MM.1S (cell line): Measurements from ENCODE around the gene DYRK4.

Source experiments
- DNase-seq: peaks from one replicate; pipeline ENCODE4 v3.0.0-alpha.2; 2015
- H2AFZ ChIP-seq: fragments of 300-600 bp; sonication (generic); 2 replicates; pipeline ENCODE4 v1.6.0; 2016; ENCODE audit warnings: antibody characterized with exemption, low read length
- H3F3A ChIP-seq: fragments of 300-600 bp; sonication (generic); 2 replicates; pipeline ENCODE4 v1.6.1; 2016; ENCODE audit warnings: mild to moderate bottlenecking, antibody characterized with exemption, low read length, moderate library complexity, mixed read lengths; ENCODE audit not compliant: insufficient read depth
- H3K27ac ChIP-seq: fragments of 300-600 bp; sonication (generic); 2 replicates; pipeline ENCODE4 v1.5.1; 2016; ENCODE audit warnings: mild to moderate bottlenecking, low read length
- H3K27me3 ChIP-seq: fragments of 300-600 bp; sonication (generic); replicated peaks from 2 replicates; pipeline ENCODE4 v1.6.0; 2016; ENCODE audit warnings: low read length; ENCODE audit not compliant: insufficient read depth
- H3K36me3 ChIP-seq: fragments of 300-600 bp; sonication (generic); replicated peaks from 2 replicates; pipeline ENCODE4 v1.6.1; 2016; ENCODE audit warnings: mild to moderate bottlenecking, low read length, mixed read lengths; ENCODE audit not compliant: insufficient read depth
- H3K4me1 ChIP-seq: fragments of 300-600 bp; sonication (generic); 2 replicates; pipeline ENCODE4 v1.6.1; 2016; ENCODE audit warnings: low read length, mixed read lengths
- H3K4me2 ChIP-seq: fragments of 300-600 bp; sonication (generic); 2 replicates; pipeline ENCODE4 v1.6.0; 2016; ENCODE audit warnings: low read depth, low read length
- H3K4me3 ChIP-seq: fragments of 300-600 bp; sonication (generic); 2 replicates; pipeline ENCODE4 v1.5.1; 2016; ENCODE audit warnings: low read length, mixed read lengths
- H3K79me2 ChIP-seq: fragments of 300-600 bp; sonication (generic); 2 replicates; pipeline ENCODE4 v1.6.1; 2016; ENCODE audit warnings: mixed run types, low read length, mixed read lengths
- H3K9ac ChIP-seq: fragments of 300-600 bp; sonication (generic); 2 replicates; pipeline ENCODE4 v1.6.1; 2016; ENCODE audit warnings: low read length, mixed read lengths
- H3K9me2 ChIP-seq: fragments of 300-600 bp; sonication (generic); replicated peaks from 2 replicates; pipeline ENCODE4 v1.6.1; 2016; ENCODE audit warnings: mild to moderate bottlenecking, low read length, mixed read lengths; ENCODE audit not compliant: insufficient read depth
- H3K9me3 ChIP-seq: fragments of 300-600 bp; sonication (generic); replicated peaks from 2 replicates; pipeline ENCODE4 v1.6.1; 2016; ENCODE audit warnings: mild to moderate bottlenecking, low read length, mixed read lengths; ENCODE audit not compliant: insufficient read depth
- H4K20me1 ChIP-seq: fragments of 300-600 bp; sonication (generic); 2 replicates; pipeline ENCODE4 v1.6.1; 2016; ENCODE audit warnings: mild to moderate bottlenecking, low read length, moderate library complexity, mixed read lengths; ENCODE audit not compliant: insufficient read depth
- CTCF ChIP-seq: fragments of 300-600 bp; sonication (generic); IDR thresholded peaks from 2 replicates; pipeline ENCODE4 v1.5.1; 2016; ENCODE audit warnings: antibody characterized with exemption, low read length, mixed read lengths
- EZH2 ChIP-seq: fragments of 300-600 bp; sonication (generic); optimal IDR thresholded peaks from 2 replicates; pipeline ENCODE3; 2017; ENCODE audit warnings: low read depth, mild to moderate bottlenecking, antibody characterized with exemption, low read length, mixed read lengths
- EZH2phosphoT487 ChIP-seq: fragments of 300-600 bp; sonication (generic); IDR thresholded peaks from 2 replicates; pipeline ENCODE4 v1.6.1; 2018; ENCODE audit warnings: antibody characterized with exemption, low read length

The DYRK4 gene

GRCh38 chr12:4604684-4605193 is 42.7 kb downstream of the DYRK4 start:
- peak overlapping the region; percentile 84 for H3K9ac ChIP-seq
- H3K4me3 ChIP-seq: peak overlapping the region; percentile 94
- no peaks in the 10 kb centered on the region for H4K20me1 ChIP-seq
- H3K27ac ChIP-seq: peak overlapping the region; percentile 14; the same call in 1 of the 2 replicates
- peaks cover 3% of the 10 kb centered on the region; the same call in 1 of the 2 replicates for H3K4me1 ChIP-seq
- H3K79me2 ChIP-seq: peaks cover 23% of the 10 kb centered on the region
- no peaks in the 10 kb centered on the region for H3F3A ChIP-seq
- no peaks in the 10 kb centered on the region for H3K9me3 ChIP-seq
- peak overlapping the region; percentile 95 for H2AFZ ChIP-seq
- H3K36me3 ChIP-seq: no peaks in the 10 kb centered on the region
- H3K4me2 ChIP-seq: peak overlapping the region; percentile 59; the same call in 1 of the 2 replicates
- no peaks in the 10 kb centered on the region for H3K27me3 ChIP-seq
- H3K9me2 ChIP-seq: no peaks in the 10 kb centered on the region
- peak; percentile 93 for DNase-seq
- TF ChIP-seq CTCF: peak; percentile 98
- no peak for TF ChIP-seq EZH2phosphoT487

- Histone ChIP-seq H3K9me3 (no peaks in the 10 kb centered on the region), H3K4me3 (no peak overlapping the region), H3K27me3 (no peaks in the 10 kb centered on the region), H3K27ac (no peak overlapping the region), H3K36me3 (no peaks in the 10 kb centered on the region; the same call in 1 of the 2 replicates), H3K9ac (no peak overlapping the region), H3K9me2 (no peaks in the 10 kb centered on the region), H3K79me2 (peaks cover 23% of the 10 kb centered on the region), H3K4me1 (peaks cover 3% of the 10 kb centered on the region; the same call in 1 of the 2 replicates), H2AFZ (no peak overlapping the region), H3F3A (no peaks in the 10 kb centered on the region), H3K4me2 (no peak overlapping the region), H4K20me1 (no peaks in the 10 kb centered on the region)
- no peak for TF ChIP-seq EZH2phosphoT487
- no peak for TF ChIP-seq EZH2
- no peak for DNase-seq
Measured at GRCh38 chr12:4607056-4607455, 45.0 kb downstream of the DYRK4 start.

GRCh38 chr12:4609071-4609470 is 47.1 kb downstream of the DYRK4 start:
- no peak for DNase-seq
- no peaks in the 10 kb centered on the region for H3K9me3 ChIP-seq
- no peaks in the 10 kb centered on the region for H4K20me1 ChIP-seq
- H3K9me2 ChIP-seq: no peaks in the 10 kb centered on the region
- no peaks in the 10 kb centered on the region; the same call in 1 of the 2 replicates for H3K36me3 ChIP-seq
- H3K9ac ChIP-seq: no peak overlapping the region
- peaks cover 3% of the 10 kb centered on the region; the same call in 1 of the 2 replicates for H3K4me1 ChIP-seq
- no peak overlapping the region for H3K4me3 ChIP-seq
- no peaks in the 10 kb centered on the region for H3K27me3 ChIP-seq
- H3K79me2 ChIP-seq: peaks cover 23% of the 10 kb centered on the region
- no peak overlapping the region for H2AFZ ChIP-seq
- no peaks in the 10 kb centered on the region for H3F3A ChIP-seq
- no peak overlapping the region for H3K27ac ChIP-seq
- TF ChIP-seq CTCF (no peak), EZH2phosphoT487 (no peak), EZH2 (no peak)
- H3K4me2 ChIP-seq: no peak overlapping the region

GRCh38 chr12:4610481-4610880 is 48.5 kb downstream of the DYRK4 start:
- no peaks in the 10 kb centered on the region for H4K20me1 ChIP-seq
- H3K27me3 ChIP-seq: no peaks in the 10 kb centered on the region
- no peak overlapping the region for H3K4me2 ChIP-seq
- H2AFZ ChIP-seq: no peak overlapping the region
- H3F3A ChIP-seq: no peaks in the 10 kb centered on the region
- no peaks in the 10 kb centered on the region for H3K9me3 ChIP-seq
- no peak overlapping the region for H3K27ac ChIP-seq
- no peak overlapping the region for H3K4me3 ChIP-seq
- TF ChIP-seq CTCF: no peak
- TF ChIP-seq EZH2phosphoT487: no peak
- no peak for DNase-seq
- no peaks in the 10 kb centered on the region; the same call in 1 of the 2 replicates for H3K36me3 ChIP-seq
- H3K9ac ChIP-seq: no peak overlapping the region
- H3K9me2 ChIP-seq: no peaks in the 10 kb centered on the region
- peaks cover 3% of the 10 kb centered on the region; the same call in 1 of the 2 replicates for H3K4me1 ChIP-seq
- peaks cover 16% of the 10 kb centered on the region for H3K79me2 ChIP-seq
